Measurements from ENCODE around the gene TEX264.
"Not testable (repeated sequence)": the region's sequence is repeated elsewhere in the genome, so short reads cannot be mapped to it uniquely, and the experiment has no call there.

TEX264 gene

GRCh38 chr3:51642462-51642861 is 28.6 kb upstream of the TEX264 start:
- H3K4me3 ChIP-seq (ENCODE audit: low read length) = no peak overlapping the region
- DNase-seq (ENCODE audit: low read depth) = peak; percentile 8
- TF ChIP-seq CTCF (conservative IDR thresholded peaks at IDR 0.05; ENCODE audit: low read length) = peak; percentile 41

- no peak for DNase-seq (ENCODE audit: low read depth)
- H3K4me3 ChIP-seq (ENCODE audit: low read length) = no peak overlapping the region
- TF ChIP-seq CTCF (conservative IDR thresholded peaks at IDR 0.05; ENCODE audit: low read length) = no peak
These were observed 25.0 kb upstream of the TEX264 start for GRCh38 chr3:51646091-51646490.

GRCh38 chr3:51652103-51652502 is 18.9 kb upstream of the TEX264 start:
- H3K4me3 ChIP-seq (ENCODE audit: low read length); DNase-seq (ENCODE audit: low read depth): not testable (repeated sequence)

DNA sequence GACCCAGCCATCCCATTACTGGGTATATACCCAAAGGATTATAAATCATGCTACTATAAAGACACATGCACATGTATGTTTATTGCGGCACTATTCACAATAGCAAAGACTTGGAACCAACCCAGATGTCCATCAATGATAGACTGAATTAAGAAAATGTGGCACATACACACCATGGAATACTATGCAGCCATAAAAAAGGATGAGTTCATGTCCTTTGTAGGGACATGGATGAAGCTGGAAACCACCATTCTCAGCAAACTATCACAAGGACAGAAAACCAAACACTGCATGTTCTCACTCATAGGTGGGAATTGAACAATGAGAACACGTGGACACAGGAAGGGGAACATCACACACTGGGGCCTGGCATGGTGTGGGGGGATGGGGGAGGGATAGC is 17.6 kb upstream of the TEX264 start:
- not testable (repeated sequence) for DNase-seq (ENCODE audit: low read depth); H3K4me3 ChIP-seq (ENCODE audit: low read length)

DNA sequence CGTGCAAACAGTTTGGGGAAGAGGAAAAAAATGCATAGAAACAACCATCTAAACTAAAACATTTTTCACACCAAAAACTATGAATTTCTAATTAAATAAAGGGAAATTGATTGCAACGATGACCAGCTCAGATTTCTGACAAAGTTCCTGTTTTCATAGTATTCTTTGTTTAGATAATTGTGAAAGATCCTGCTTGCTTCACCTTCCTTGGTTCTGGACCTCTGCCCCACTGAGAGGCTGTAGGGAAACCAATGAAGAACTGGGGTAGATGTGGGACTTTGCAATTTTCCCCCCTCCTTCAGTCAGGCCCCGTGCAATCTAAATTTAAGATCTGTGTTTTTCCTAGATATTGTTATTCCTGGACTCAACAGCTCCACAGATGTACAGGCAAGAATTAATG is 13.8 kb upstream of the TEX264 start:
- no peak for TF ChIP-seq CTCF (conservative IDR thresholded peaks at IDR 0.05; ENCODE audit: low read length)
- no peak overlapping the region for H3K4me3 ChIP-seq (ENCODE audit: low read length)
- DNase-seq (ENCODE audit: low read depth) = no peak

GRCh38 chr3:51659942-51660341 is 11.1 kb upstream of the TEX264 start:
- no peak for DNase-seq (ENCODE audit: low read depth)
- H3K4me3 ChIP-seq (ENCODE audit: low read length) = no peak overlapping the region
- no peak for TF ChIP-seq CTCF (conservative IDR thresholded peaks at IDR 0.05; ENCODE audit: low read length)

GRCh38 chr3:51662456-51662855 is 8.6 kb upstream of the TEX264 start:
- no peak for DNase-seq (ENCODE audit: low read depth)
- no peak overlapping the region for H3K4me3 ChIP-seq (ENCODE audit: low read length)
- TF ChIP-seq CTCF (conservative IDR thresholded peaks at IDR 0.05; ENCODE audit: low read length) = no peak

GRCh38 chr3:51668756-51669155 is 2.3 kb upstream of the TEX264 start:
- no peak overlapping the region for H3K4me3 ChIP-seq (ENCODE audit: low read length)
- DNase-seq (ENCODE audit: low read depth) = no peak
- TF ChIP-seq CTCF (conservative IDR thresholded peaks at IDR 0.05; ENCODE audit: low read length) = no peak
